ENCODE measurements around the gene ASB16. TPM values are rescaled to one million over a fixed set of nuclear protein-coding genes. Genes with fewer than 3 reads are reported as not detected.

The ASB16 gene
- polyA plus RNA-seq, 1 donor from 2014 or later = not detected

Other genes starting within 250 kb of the ASB16 start
- gene PPY, start 228.2 kb upstream of the ASB16 start, polyA plus RNA-seq = not detected
- not detected for gene PYY, start 216.8 kb upstream of the ASB16 start, polyA plus RNA-seq
- 0.64 TPM for gene NAGS, start 166.1 kb upstream of the ASB16 start, polyA plus RNA-seq
- 24.6 TPM for gene TMEM101, start 155.7 kb upstream of the ASB16 start, polyA plus RNA-seq
- 73.4 TPM for gene LSM12, start 104.0 kb upstream of the ASB16 start, polyA plus RNA-seq
- gene G6PC3, start 100.0 kb upstream of the ASB16 start, polyA plus RNA-seq = 22.5 TPM
- 49.5 TPM for gene HDAC5, start 47.1 kb upstream of the ASB16 start, polyA plus RNA-seq
- gene HROB, start 28.8 kb upstream of the ASB16 start, polyA plus RNA-seq = 0.24 TPM
- gene TMUB2, start 16.3 kb downstream of the ASB16 start, polyA plus RNA-seq = 43.0 TPM
- 15.4 TPM for gene ATXN7L3, start 29.2 kb downstream of the ASB16 start, polyA plus RNA-seq
- 74.3 TPM for gene UBTF, start 49.0 kb downstream of the ASB16 start, polyA plus RNA-seq
- gene SLC4A1, start 97.4 kb downstream of the ASB16 start, polyA plus RNA-seq = not detected
- not detected for gene RUNDC3A, start 137.9 kb downstream of the ASB16 start, polyA plus RNA-seq
- 135 TPM for gene SLC25A39, start 154.1 kb downstream of the ASB16 start, polyA plus RNA-seq
- gene GRN, start 174.6 kb downstream of the ASB16 start, polyA plus RNA-seq = 219 TPM
- 0.06 TPM for gene FAM171A2, start 193.1 kb downstream of the ASB16 start, polyA plus RNA-seq
- gene ITGA2B, start 218.9 kb downstream of the ASB16 start, polyA plus RNA-seq = 3.0 TPM

Data from IgD-negative memory B cell (primary cell).